ENCODE data around the gene TCF12.

TCF12 gene

DNA sequence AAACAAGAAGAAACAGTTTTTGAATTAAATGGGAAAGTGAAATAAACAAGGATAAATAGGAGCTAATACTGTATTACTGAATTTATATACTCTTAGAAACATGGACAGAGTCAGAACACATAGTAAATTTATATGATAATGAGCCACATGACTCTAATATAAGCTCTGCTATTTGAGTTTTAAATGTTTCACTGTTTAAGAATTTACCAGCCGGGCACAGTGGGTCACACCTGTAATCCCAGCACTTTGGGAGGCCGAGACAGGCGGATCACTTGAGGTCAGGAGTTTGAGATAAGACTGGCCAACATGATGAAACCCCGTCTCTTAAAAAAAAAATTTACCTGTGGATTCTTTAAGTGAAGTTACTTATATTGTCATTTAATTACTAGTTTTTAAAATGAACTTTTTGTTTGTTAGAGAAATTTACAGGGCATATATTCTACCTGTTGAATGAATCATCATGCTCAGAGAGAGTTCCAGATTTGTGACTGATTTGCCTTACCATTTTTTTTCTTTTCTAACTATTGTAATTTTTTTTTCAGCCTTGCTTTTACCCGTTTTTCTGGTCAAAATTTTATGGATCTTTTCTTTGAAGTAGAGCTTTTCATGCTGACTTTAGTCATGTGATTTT, 125.7 kb downstream of the TCF12 start:
- in situ Hi-C loops (cut with MboI; ENCODE audit: low sequenced_read_pairs): no loop called here

DNA sequence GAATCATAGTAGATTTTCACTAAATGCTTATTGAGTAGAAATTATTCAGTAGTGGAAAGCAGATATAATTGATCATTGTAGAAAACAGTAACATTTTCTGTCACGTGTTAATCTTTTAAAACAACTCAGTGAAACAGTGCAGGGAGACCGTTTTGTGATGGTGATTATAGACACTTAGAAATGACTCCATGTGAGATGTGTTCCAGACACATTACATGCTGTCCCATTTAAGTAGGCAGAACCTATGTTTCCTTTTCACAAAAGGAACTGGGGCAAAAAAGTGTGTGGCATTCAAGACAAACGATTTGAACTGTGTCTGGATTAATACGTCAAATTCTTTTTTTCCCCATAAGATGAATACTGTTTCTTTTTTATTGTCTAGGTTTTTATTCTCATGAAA, 126.5 kb downstream of the TCF12 start:
- in situ Hi-C loops (cut with MboI; ENCODE audit: low sequenced_read_pairs): no loop called here

DNA sequence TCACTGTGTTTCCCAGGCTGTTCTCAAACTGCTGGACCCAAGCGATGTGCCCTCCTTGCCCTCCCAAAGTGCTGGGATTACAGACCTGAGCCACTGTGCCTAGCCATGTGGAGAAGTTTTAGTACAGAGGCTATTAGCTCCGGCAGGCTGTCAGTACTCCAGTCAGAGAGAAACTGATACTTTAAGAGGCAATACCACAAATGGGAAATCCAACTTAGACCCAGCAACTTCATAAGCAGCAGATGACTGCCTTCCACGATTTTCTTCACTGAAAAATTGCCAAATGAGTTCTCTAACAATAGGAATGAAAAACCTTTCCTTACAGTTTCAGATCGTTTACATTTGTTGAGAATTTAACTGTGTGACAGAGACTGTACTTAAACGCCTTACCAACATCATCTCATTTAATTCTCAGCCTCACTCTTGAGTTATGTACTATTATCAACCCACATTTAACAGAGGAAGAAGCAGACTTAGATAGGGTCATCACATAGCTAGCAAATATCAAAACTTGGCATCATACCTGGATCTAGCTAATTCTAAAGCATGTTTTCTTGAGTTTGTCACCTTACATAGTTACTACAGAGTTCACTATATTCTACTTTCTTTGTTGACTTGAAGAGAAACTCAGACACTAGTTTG, 127.4 kb downstream of the TCF12 start:
- in situ Hi-C loops (cut with MboI; ENCODE audit: low sequenced_read_pairs): no loop called here

DNA sequence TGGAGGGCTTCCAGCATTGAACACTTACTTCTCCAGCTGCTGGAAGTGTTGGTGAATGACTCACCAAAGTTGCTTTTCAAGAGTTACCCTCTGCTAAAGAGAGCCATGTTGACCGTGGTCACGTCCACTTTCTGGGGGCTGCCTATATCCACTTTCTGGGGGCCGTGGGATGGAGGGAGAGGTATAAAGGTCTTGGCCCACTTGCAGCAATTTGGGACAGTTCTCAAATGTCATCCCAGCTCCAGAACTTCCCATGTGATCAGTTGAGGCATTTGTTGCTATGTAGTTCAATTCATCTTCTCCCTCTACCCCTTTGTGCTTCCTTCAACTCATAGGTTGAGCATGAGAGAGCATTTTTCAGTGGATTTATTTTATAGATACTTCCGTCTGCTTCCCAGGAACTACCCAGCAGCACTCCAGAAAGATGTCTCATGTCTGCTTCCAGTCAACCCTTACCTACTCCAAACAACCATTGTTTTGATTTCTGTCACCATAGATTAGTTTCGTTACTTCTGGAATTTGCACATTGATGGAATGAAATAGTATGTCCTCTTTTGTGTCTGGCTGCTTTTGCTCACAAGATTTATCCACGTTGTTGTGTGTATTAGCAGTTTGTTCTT, 130.6 kb downstream of the TCF12 start:
- in situ Hi-C loops (cut with MboI; ENCODE audit: low sequenced_read_pairs): no loop called here

GRCh38 chr15:57053470-57053869, 135.0 kb downstream of the TCF12 start:
- in situ Hi-C loops (cut with MboI; ENCODE audit: low sequenced_read_pairs): no loop called here

DNA sequence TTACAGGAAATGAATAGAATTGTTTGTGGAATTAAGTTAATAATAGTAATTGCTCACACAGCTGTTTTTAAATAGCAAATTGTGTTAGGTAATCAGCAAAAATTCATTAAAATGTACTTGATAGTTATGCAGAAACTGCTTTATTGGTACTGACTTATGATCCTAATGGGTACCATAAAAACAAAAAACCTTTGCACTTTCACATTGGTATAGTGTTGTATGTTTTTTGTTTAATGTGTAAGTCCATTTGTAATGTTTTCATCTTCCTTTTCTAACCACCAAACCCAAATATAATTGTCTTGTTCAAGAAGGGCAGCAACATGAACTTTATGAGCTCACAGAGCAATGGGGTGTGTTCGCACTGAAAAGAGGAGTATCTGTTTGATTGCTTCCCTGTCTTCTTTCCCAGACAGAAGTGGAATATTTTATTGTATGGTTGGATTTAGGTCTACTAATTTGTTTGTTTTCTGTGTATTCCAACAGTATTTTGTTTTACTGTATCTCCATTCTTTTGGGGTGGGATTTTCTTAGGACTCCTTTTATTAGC, 135.8 kb downstream of the TCF12 start:
- in situ Hi-C loops (cut with MboI; ENCODE audit: low sequenced_read_pairs): no loop called here

DNA sequence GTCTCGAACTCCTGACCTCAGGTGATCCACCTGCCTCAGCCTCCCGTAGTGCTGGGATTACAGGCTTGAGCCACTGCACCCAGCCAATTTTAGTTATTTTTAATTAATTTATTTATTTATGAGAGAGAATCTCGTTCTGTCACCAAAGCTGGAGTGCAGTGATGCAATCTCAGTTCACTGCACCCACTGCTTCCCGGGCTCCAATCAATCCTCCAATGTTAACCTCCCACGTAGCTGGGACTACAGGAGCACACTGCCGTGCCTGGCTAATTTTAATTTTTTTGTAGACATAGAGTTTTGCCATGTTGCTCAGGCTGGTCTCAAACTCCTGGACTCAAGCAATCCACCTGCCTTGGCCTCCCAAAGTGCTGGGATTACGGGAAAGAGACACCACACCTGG, 137.9 kb downstream of the TCF12 start:
- in situ Hi-C loops (cut with MboI; ENCODE audit: low sequenced_read_pairs): no loop called here

DNA sequence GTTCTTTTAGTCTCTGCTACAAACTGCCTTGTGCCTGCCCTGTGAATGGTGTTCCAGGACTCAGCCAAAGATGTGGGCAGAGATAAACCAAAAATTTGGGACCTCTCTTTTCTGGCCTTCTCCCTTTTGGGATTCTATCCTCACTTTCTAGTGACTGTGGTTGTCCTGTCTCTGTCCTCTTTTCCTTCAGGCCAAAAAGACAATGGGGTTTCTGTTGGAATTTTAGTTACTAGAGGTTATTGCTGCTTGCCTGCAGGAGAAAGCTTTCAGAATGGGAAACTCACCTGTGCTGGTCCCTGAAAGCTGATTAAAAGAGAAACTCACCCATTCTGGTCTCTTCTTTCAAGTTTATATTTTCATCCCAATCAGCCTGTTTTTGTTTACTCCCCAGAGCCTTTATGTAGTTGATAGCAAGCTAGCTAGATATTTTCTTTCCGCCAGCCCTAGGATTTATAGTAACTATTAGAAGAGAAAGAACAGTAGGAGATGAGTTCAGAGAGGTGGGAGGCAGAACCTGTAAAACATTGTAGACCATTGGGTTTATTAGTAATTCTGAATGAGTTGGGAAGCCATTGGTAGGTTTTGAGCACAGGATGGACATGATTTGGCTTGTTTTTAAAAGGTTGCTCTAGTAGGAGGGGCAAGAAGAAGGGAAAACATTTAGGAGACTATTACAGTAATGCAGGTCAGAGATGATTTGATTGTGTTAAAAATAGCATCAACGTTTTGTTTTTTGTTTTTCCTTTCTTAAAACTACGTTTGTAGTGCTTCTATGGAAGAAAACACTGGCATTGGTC, 138.9 kb downstream of the TCF12 start:
- in situ Hi-C loops (cut with MboI; ENCODE audit: low sequenced_read_pairs): no loop called here

- in situ Hi-C loops (cut with MboI; ENCODE audit: low sequenced_read_pairs): no loop called here
These were observed 140.7 kb downstream of the TCF12 start for GRCh38 chr15:57059026-57059660.

DNA sequence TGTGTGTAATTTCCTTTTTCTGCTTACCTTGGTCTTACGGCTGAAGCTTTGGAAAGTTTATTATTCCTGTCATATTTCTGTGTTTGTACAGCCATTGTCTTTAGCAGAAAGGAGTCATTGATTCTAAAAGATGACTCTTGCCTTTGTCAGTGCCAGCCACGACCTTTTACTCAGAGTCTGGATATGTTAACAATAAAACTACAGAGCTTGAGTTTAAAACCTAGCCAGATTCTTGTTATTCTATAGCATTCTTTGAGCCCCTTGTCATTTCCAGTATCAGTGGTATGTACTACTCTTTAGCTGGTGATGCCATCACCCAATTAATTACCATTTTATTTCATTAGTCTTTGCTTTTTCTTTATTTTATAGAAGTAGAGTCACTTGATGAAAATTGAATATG, 142.4 kb downstream of the TCF12 start:
- in situ Hi-C loops (cut with MboI; ENCODE audit: low sequenced_read_pairs): no loop called here

GRCh38 chr15:57061281-57061680, 142.8 kb downstream of the TCF12 start:
- in situ Hi-C loops (cut with MboI; ENCODE audit: low sequenced_read_pairs): no loop called here

GRCh38 chr15:57061696-57062095, 143.3 kb downstream of the TCF12 start:
- in situ Hi-C loops (cut with MboI; ENCODE audit: low sequenced_read_pairs): no loop called here

DNA sequence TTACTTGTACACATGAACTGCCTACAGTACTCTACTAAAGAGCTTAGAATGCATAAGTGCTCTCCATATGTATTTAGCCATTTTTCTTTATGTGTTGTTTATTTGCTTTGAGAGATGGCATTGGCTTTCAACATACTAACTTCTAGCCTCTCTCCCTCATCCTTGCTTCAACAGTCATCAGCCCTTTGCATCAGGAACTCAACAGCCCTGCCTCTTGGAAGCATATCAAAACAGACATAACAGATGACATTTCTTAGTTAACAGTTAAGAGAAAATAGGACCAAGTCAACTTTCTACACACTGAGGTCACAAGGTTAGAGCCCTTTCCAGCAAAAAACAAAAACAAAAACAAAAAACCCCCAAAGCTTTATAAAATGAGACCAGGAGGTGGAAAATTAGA, 145.6 kb downstream of the TCF12 start:
- in situ Hi-C loops (cut with MboI; ENCODE audit: low sequenced_read_pairs): no loop called here

DNA sequence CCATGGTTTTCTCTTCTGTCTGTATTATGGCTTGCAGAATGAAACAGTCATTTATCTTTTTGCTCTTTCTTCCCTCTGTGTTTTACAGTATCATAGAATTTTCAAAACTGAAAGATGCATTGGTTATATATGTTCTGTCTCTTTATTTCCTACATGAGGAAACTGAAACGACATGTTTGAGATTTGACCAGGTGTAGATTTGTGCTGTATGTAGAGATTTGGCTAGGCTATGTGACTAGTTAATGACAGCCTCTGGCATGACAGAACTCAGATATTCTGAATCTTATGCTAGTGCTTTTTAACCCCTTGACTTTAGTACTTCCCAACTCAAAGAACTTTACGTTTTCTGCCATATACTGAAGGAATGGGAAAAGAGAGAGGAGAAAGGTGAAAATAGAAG, 151.0 kb downstream of the TCF12 start:
- in situ Hi-C loops (cut with MboI; ENCODE audit: low sequenced_read_pairs): no loop called here

DNA sequence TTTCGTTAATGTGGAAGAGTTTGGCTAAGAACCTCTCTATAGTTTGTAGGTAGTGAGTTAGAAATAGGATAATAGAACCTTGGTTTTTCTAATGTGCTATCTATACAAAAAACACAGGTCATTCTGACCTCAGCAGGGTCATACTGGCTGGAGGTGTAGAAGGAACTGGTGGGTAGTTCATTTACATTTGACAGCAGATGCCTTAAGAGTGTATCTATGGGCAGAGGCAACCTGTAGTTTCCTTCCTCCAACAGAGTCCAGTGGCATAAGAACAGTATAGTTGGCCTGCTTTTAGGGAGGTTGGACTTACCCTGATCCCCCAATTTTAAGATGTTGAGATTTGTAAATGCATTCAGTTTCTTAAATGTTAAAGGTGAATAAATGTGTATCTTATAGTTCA, 152.2 kb downstream of the TCF12 start:
- in situ Hi-C loops (cut with MboI; ENCODE audit: low sequenced_read_pairs): no loop called here

DNA sequence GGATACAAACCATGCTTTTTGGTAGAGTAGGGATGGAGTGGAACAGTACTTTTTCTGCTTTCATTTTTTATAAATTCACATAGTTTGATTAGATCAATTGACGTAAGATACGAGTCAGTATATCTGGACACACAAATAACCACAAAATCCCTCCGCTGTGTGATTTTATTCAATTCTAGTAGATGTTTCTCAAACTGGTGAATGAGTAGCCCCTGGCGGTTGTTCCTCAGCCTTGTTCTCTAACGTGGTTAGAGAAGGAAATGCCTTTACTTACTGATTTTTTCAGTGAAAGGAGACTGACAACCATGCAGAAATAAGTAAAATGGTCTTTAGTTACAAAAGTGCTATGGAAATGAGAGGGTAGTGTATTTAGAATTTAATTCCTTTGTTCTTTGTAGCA, 161.0 kb downstream of the TCF12 start:
- in situ Hi-C loops (cut with MboI; ENCODE audit: low sequenced_read_pairs): no loop called here

DNA sequence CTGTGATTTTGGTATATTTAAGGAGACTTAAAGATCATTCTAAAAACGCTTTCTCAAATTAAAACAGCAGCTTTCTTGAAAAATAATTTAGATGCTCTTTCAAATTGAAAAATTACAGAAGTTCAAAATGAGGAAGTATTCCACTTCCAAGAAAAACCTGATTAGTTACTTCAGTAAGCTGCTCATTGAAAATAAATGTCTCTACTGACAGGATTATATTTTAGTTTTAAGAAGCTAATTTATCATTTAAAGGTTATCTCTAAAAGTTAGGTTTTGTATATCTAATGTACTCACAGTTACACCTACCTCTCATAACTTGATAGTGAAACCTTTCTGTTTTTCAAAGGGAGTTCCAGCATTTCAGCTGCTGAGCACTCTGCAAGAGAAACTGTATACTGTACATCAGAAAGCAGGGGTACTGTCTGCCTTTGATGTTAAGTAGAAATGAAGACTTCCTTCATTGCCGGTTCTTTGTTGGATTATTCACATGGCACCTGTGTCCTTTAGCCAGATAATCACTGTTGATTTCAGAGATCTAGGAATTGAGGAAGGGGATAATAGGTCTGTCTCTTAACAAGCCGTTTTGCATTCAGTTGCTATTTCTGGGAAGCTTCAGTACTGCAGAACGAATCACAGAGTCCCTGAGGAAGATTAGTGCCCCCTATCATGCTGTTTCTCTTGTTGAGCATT, 161.6 kb downstream of the TCF12 start:
- in situ Hi-C loops (cut with MboI; ENCODE audit: low sequenced_read_pairs): no loop called here

GRCh38 chr15:57082054-57082728, 163.7 kb downstream of the TCF12 start:
- in situ Hi-C loops (cut with MboI; ENCODE audit: low sequenced_read_pairs): no loop called here

- in situ Hi-C loops (cut with MboI; ENCODE audit: low sequenced_read_pairs): no loop called here
These were observed 165.7 kb downstream of the TCF12 start for GRCh38 chr15:57084192-57084591.

GRCh38 chr15:57085267-57085666, 166.8 kb downstream of the TCF12 start:
- in situ Hi-C loops (cut with MboI; ENCODE audit: low sequenced_read_pairs): no loop called here

All from hTERT RPE-1 (cell line).